WTC11 (cell line): ENCODE data around the gene CD209. TPM values are rescaled to one million over a fixed set of nuclear protein-coding genes. Genes with fewer than 3 reads are reported as not detected.

Experiments used
- ATAC-seq: fragments of 200-7000 bp; cut with Tn5 transposase; 2 replicates; pipeline ENCODE4 v1.10.0; 2021; ENCODE audit warnings: mild to moderate bottlenecking, moderate library complexity
- CTCF ChIA-PET: fragments of 300-600 bp; sonication (Branson Sonifier 250); formaldehyde crosslinking; loops from one replicate; lab custom pipeline; 2021; ENCODE audit warnings: antibody characterized with exemption; lab: Charles Lee
- POLR2A ChIA-PET: fragments of 350-600 bp; sonication (Branson Sonifier 250); formaldehyde crosslinking; loops from one replicate; lab custom pipeline; 2021; ENCODE audit warnings: antibody characterized with exemption; lab: Charles Lee
- DNase-seq: peaks from one replicate; pipeline ENCODE4 v3.0.0; 2021; ENCODE audit warnings: low spot score
- H3K27ac Mint-ChIP-seq: 2 replicates; pipeline ENCODE4 v1.8.0; 2021; ENCODE audit warnings: mixed read lengths
- H3K27me3 Mint-ChIP-seq: 2 replicates; pipeline ENCODE4 v1.8.0; 2021; ENCODE audit warnings: low read depth, mild to moderate bottlenecking, moderate library complexity, mixed read lengths
- H3K36me3 Mint-ChIP-seq: 2 replicates; pipeline ENCODE4 v1.8.0; 2021; ENCODE audit warnings: mixed read lengths
- H3K4me1 Mint-ChIP-seq: 2 replicates; pipeline ENCODE4 v1.8.0; 2022; ENCODE audit warnings: mixed read lengths
- H3K4me3 Mint-ChIP-seq: 2 replicates; pipeline ENCODE4 v1.8.0; 2021; ENCODE audit warnings: mild to moderate bottlenecking, moderate library complexity, mixed read lengths
- H3K9me3 Mint-ChIP-seq: 2 replicates; pipeline ENCODE4 v1.8.0; 2021; ENCODE audit warnings: mixed read lengths
- CBFB ChIP-seq: sonication (generic); formaldehyde crosslinking; IDR thresholded peaks from 2 replicates; pipeline ENCODE4 v1.8.1; 2022; ENCODE audit warnings: mild to moderate bottlenecking, low read depth, missing genetic modification reagents
- ESRRA ChIP-seq: sonication (generic); formaldehyde crosslinking; IDR thresholded peaks from 2 replicates; pipeline ENCODE4 v1.8.1; 2022; ENCODE audit warnings: mild to moderate bottlenecking, missing genetic modification reagents, borderline replicate concordance
- KAT7 ChIP-seq: sonication (generic); formaldehyde crosslinking; IDR thresholded peaks from 2 replicates; pipeline ENCODE4 v1.8.1; 2023; ENCODE audit warnings: missing genetic modification reagents, mild to moderate bottlenecking, borderline replicate concordance
- NFYB ChIP-seq: sonication (generic); formaldehyde crosslinking; conservative IDR thresholded peaks from 2 replicates; pipeline ENCODE4 v1.8.0; 2022; ENCODE audit warnings: low read depth, missing genetic modification reagents
- SP1 ChIP-seq: sonication (generic); formaldehyde crosslinking; conservative IDR thresholded peaks from 2 replicates; pipeline ENCODE4 v1.8.1; 2022; ENCODE audit warnings: missing genetic modification reagents
- total RNA-seq: library from RNA; stranded (reverse); gene quantifications from 3 replicates; pipeline ENCODE4 v1.2.3, GENCODE V29; 2021
- TF ChIP-seq, protein P1 (sequence below): sonication (generic); formaldehyde crosslinking; IDR thresholded peaks from 2 replicates; pipeline ENCODE4 v1.8.0; 2022; ENCODE audit warnings: mild to moderate bottlenecking, missing genetic modification reagents
- TF ChIP-seq, protein P2 (sequence below): sonication (generic); formaldehyde crosslinking; conservative IDR thresholded peaks from 2 replicates; pipeline ENCODE4 v1.8.1; 2022; ENCODE audit warnings: mild to moderate bottlenecking, missing genetic modification reagents
- TF ChIP-seq, protein P3 (sequence below): sonication (generic); formaldehyde crosslinking; IDR thresholded peaks from 2 replicates; pipeline ENCODE4 v1.8.0; 2023; ENCODE audit warnings: mild to moderate bottlenecking, missing genetic modification reagents
- TF ChIP-seq, protein P4 (sequence below): sonication (generic); formaldehyde crosslinking; IDR thresholded peaks from 2 replicates; pipeline ENCODE4 v1.8.1; 2023; ENCODE audit warnings: mild to moderate bottlenecking, missing genetic modification reagents, moderate library complexity

CD209 gene
- total RNA-seq, 1 experiment from 2014 or later = not detected

DNA sequence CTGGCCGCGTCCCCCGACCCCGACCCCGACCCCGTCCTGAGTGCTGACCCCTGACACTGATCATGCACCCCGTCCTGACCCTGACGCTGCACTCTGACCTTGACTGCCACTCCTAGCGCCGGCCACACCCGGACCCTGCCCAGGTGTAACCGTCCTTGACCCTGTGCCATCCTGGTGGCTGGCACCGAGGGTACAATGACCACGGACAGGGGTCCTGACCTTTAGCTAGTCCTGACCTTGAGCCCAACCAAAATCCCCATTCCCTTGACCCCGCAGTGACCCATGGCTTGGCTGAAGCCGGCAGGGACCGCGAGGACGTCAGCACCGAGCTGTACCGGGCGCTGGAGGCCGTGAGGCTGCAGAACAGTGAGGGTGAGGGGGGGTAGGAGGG, 41.6 kb upstream of the CD209 start:
- Mint-ChIP-seq H3K27me3 (peaks cover 68% of the 10 kb centered on the region), H3K36me3 (no peaks in the 10 kb centered on the region), H3K4me1 (peaks cover 12% of the 10 kb centered on the region), H3K9me3 (peaks cover 16% of the 10 kb centered on the region), H3K4me3 (peak overlapping the region; percentile 76), H3K27ac (no peak overlapping the region)
- TF ChIP-seq, protein P1, sequence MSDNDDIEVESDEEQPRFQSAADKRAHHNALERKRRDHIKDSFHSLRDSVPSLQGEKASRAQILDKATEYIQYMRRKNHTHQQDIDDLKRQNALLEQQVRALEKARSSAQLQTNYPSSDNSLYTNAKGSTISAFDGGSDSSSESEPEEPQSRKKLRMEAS (CRISPR knock-in tag) = peak; percentile 47; the same call in 1 of the 2 replicates
- TF ChIP-seq, protein P2, sequence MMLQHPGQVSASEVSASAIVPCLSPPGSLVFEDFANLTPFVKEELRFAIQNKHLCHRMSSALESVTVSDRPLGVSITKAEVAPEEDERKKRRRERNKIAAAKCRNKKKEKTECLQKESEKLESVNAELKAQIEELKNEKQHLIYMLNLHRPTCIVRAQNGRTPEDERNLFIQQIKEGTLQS (CRISPR knock-in tag) = no peak
- ATAC-seq = peak; percentile 27
- ChIA-PET POLR2A (interaction anchor here (0.6 to 0.7 kb wide), 2 partner anchors 23 to 114 kb away, joined by 3 read pairs; no protein-coding TSS in a partner anchor), CTCF (interaction anchor here (0.6 to 3.4 kb wide), 4 partner anchors 11 to 720 kb away, joined by 3 to 37 read pairs (median 11); partner anchors contain the start of gene TRAPPC5)
- DNase-seq = peak; percentile 21

DNA sequence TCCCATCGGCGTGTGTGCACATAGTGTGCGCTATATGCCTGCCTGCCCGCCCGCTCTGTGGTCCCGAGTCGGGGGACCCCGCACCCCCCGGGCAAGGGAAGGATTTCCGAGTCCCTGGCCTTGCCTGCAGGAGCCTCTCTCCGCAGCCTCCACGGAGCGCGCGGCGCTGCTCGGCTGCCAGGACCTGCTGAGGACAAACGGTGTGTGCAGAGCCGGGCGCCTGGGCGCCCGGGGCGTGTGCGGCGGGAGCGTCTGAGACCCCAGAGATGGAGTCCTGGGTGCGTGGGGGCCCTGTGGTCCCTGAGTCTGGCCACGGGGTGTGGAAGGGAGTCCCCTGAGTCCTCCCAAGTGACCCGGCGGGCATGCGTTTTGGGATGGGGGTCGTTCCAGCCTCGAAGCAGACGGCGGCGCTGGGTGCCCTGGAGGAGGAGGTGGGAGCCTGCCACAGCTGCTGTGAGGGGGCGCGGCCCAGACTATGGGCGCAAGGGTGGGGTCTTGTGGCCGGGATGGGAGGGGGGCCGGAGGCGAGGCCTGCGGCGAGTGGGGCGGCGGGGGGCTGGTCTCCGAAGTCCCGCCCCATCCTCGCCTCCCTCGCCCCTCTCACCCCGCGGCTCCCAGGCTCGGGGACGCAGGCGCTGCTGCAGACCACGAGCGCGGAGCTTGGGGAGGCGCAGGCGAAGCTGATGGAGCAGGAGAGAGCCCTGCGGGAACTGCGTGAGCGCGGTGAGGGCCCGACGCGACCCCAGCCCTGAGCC, 41.0 kb upstream of the CD209 start:
- Mint-ChIP-seq H3K27ac (no peak overlapping the region), H3K27me3 (peaks cover 74% of the 10 kb centered on the region), H3K9me3 (peaks cover 12% of the 10 kb centered on the region), H3K4me3 (peak overlapping the region; percentile 76), H3K36me3 (no peaks in the 10 kb centered on the region), H3K4me1 (peaks cover 12% of the 10 kb centered on the region)
- ATAC-seq (peak; percentile 39), DNase-seq (peak; percentile 36)
- TF ChIP-seq ESRRA (no peak; the same call in 1 of the 2 replicates), SP1 (0 out of 2 replicates have a peak, but pooled peaks have one; percentile 16), CBFB (no peak)
- TF ChIP-seq, protein P3, sequence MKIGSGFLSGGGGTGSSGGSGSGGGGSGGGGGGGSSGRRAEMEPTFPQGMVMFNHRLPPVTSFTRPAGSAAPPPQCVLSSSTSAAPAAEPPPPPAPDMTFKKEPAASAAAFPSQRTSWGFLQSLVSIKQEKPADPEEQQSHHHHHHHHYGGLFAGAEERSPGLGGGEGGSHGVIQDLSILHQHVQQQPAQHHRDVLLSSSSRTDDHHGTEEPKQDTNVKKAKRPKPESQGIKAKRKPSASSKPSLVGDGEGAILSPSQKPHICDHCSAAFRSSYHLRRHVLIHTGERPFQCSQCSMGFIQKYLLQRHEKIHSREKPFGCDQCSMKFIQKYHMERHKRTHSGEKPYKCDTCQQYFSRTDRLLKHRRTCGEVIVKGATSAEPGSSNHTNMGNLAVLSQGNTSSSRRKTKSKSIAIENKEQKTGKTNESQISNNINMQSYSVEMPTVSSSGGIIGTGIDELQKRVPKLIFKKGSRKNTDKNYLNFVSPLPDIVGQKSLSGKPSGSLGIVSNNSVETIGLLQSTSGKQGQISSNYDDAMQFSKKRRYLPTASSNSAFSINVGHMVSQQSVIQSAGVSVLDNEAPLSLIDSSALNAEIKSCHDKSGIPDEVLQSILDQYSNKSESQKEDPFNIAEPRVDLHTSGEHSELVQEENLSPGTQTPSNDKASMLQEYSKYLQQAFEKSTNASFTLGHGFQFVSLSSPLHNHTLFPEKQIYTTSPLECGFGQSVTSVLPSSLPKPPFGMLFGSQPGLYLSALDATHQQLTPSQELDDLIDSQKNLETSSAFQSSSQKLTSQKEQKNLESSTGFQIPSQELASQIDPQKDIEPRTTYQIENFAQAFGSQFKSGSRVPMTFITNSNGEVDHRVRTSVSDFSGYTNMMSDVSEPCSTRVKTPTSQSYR (CRISPR knock-in tag) = no peak
- ChIA-PET POLR2A (interaction anchor here (0.6 to 0.7 kb wide), 2 partner anchors 24 to 115 kb away, joined by 3 read pairs; no protein-coding TSS in a partner anchor), CTCF (interaction anchor here (0.6 to 3.4 kb wide), 4 partner anchors 11 to 719 kb away, joined by 3 to 37 read pairs (median 11); partner anchors contain the start of gene TRAPPC5)

DNA sequence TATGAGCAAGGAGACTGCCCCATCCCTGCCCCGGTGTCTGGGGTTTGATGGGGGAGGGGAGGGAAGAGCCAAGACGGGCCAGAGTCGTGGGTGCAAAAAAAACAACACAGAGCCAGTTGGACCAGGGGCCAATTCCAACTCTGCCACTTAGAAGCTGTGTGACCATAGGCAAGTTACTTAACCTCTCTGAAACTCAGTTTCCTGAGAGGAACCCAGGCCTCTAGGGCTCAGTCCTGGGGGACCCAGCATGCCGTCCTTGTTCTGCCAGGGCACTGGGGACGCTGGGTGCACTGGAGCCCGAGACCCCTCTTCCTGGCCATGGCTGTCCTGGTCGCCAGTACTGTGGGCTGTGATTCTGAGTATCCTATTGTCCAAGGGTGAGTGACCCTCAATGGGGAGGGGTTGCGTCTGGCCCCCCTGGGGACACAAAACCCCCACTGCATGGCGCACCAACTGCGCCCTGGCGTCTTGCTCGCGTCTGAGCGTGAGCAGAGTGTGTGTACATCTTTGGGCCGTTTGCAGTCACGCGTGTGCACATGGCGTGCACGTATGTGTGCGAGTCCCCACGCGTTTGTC, 40.4 kb upstream of the CD209 start:
- peaks cover 80% of the 10 kb centered on the region for H3K27me3 Mint-ChIP-seq
- DNase-seq (no peak), ATAC-seq (no peak)
- ChIA-PET CTCF (interaction anchor here (1.0 to 3.4 kb wide), 7 partner anchors 12 to 219 kb away, joined by 3 to 37 read pairs (median 4); partner anchors contain the start of gene TRAPPC5), POLR2A (interaction anchor here (1.1 kb wide), 1 partner anchor 73 kb away, joined by 3 read pairs; no protein-coding TSS in a partner anchor)
- peaks cover 12% of the 10 kb centered on the region for H3K9me3 Mint-ChIP-seq
- peak overlapping the region; percentile 63 for H3K4me3 Mint-ChIP-seq
- no peak overlapping the region for H3K27ac Mint-ChIP-seq
- TF ChIP-seq, protein P1 (CRISPR knock-in tag) = 0 out of 2 replicates have a peak, but pooled peaks have one; percentile 42
- TF ChIP-seq KAT7 (CRISPR knock-in tag) = no peak
- TF ChIP-seq, all 79 proteins: peak for 1
- Mint-ChIP-seq H3K36me3 (no peaks in the 10 kb centered on the region), H3K4me1 (peaks cover 12% of the 10 kb centered on the region)

DNA sequence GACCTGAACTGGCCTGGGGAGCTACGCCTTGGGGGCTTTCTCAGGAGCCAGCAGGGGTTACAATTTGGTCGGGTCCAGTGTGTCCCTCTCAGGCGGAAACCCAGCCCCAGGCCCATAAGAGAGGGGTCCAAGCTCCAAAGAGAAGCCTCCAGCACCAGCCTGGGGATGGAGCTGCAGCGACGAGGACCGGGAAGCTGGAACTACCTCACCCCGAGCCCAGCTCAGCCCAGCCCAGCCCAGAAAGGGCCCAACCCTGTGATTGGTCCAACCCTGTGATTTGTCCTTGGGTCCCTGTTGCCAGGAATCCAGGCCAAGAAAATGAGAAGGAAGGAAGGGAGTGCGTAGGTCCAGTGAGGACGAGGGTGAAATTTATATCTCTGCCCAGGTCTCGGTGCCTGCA, 39.8 kb upstream of the CD209 start:
- peaks cover 78% of the 10 kb centered on the region for H3K27me3 Mint-ChIP-seq
- peak; percentile 57 for DNase-seq
- TF ChIP-seq NFYB (CRISPR knock-in tag) = 0 out of 2 replicates have a peak, but pooled peaks have one; percentile 44
- TF ChIP-seq, protein P4, sequence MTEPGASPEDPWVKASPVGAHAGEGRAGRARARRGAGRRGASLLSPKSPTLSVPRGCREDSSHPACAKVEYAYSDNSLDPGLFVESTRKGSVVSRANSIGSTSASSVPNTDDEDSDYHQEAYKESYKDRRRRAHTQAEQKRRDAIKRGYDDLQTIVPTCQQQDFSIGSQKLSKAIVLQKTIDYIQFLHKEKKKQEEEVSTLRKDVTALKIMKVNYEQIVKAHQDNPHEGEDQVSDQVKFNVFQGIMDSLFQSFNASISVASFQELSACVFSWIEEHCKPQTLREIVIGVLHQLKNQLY (CRISPR knock-in tag) = no peak
- TF ChIP-seq, all 79 proteins: peak for 1
- Mint-ChIP-seq H3K4me3 (peak overlapping the region; percentile 63), H3K4me1 (peaks cover 8% of the 10 kb centered on the region), H3K9me3 (peaks cover 6% of the 10 kb centered on the region), H3K36me3 (no peaks in the 10 kb centered on the region), H3K27ac (no peak overlapping the region)
- POLR2A ChIA-PET = interaction anchor here (1.1 kb wide), 1 partner anchor 74 kb away, joined by 3 read pairs; no protein-coding TSS in a partner anchor
- CTCF ChIA-PET = interaction anchor here (1.0 to 3.4 kb wide), 7 partner anchors 12 to 219 kb away, joined by 3 to 37 read pairs (median 4); partner anchors contain the start of gene TRAPPC5
- peak; percentile 50 for ATAC-seq
